B cell (primary cell): ENCODE measurements around the gene HMGA1. TPM values are rescaled to one million over a fixed set of nuclear protein-coding genes. Genes with fewer than 3 reads are reported as not detected.

Experiments
- ATAC-seq: fragments of 200-7000 bp; cut with Tn5 transposase; one replicate; pipeline ENCODE4 v1.10.0; 2021; ENCODE audit warnings: low read depth, mild to moderate bottlenecking, moderate number of reproducible peaks, moderate library complexity
- CTCF ChIA-PET: fragments of 350-600 bp; sonication (Branson Sonifier 250); formaldehyde crosslinking; loops from one replicate; lab custom pipeline; 2021; ENCODE audit warnings: antibody characterized with exemption, inconsistent platforms; lab: Charles Lee
- POLR2A ChIA-PET: fragments of 350-600 bp; sonication (Branson Sonifier 250); formaldehyde crosslinking; loops from one replicate; lab custom pipeline; 2021; ENCODE audit warnings: antibody characterized with exemption; lab: Charles Lee
- DNase-seq: peaks from one replicate; pipeline ENCODE4 v3.0.0; 2013
- H2AFZ ChIP-seq: 2 replicates; pipeline ENCODE4 v1.6.1; 2012; ENCODE audit warnings: mild to moderate bottlenecking, low read depth, low read length; ENCODE audit not compliant: insufficient read depth, poor library complexity, severe bottlenecking
- H3K27ac ChIP-seq, 2 donors: 1 replicate in 1 of 2; 2 replicates in 1 of 2; pipeline ENCODE4 v1.5.1; 2012 to 2013; ENCODE audit warnings: low read length in 2 of 2, mild to moderate bottlenecking in 2 of 2, moderate library complexity in 1 of 2
- H3K27me3 ChIP-seq, 4 experiments: fragments of 200-600 bp in 1 of 4; sonication (generic) in 1 of 4; replicated peaks in 1 of 4; 1 replicate in 2 of 4; 2 replicates in 2 of 4; pipeline versions ENCODE4 v1.6.1 to v1.7.0; 2013 to 2016; ENCODE audit warnings: low read length in 3 of 4, mild to moderate bottlenecking in 2 of 4, mixed read lengths in 1 of 4, moderate library complexity in 1 of 4; ENCODE audit not compliant: insufficient read depth in 4 of 4, control insufficient read depth in 3 of 4; ENCODE audit errors: control extremely low read depth in 1 of 4
- H3K36me3 ChIP-seq, 2 experiments: replicated peaks in 1 of 2; 1 replicate in 1 of 2; 2 replicates in 1 of 2; pipeline versions ENCODE4 v1.6.1 to v1.7.1; 2013; ENCODE audit warnings: low read length in 1 of 2; ENCODE audit not compliant: insufficient read depth in 2 of 2, control insufficient read depth in 1 of 2; ENCODE audit errors: control extremely low read depth in 1 of 2, extremely low read depth in 1 of 2
- H3K4me1 ChIP-seq, 2 donors: fragments of 200-600 bp in 1 of 2; sonication (generic) in 1 of 2; 1 replicate in 1 of 2; 2 replicates in 1 of 2; pipeline versions ENCODE4 v1.5.1 to v1.6.1; 2013 to 2017; ENCODE audit warnings: low read length in 2 of 2; ENCODE audit not compliant: control insufficient read depth in 2 of 2, insufficient read depth in 2 of 2
- H3K4me2 ChIP-seq: replicated peaks from 2 replicates; pipeline ENCODE3; 2012; ENCODE audit warnings: mild to moderate bottlenecking, low read depth, low read length; ENCODE audit not compliant: poor library complexity, severe bottlenecking
- H3K4me3 ChIP-seq, 5 experiments: fragments of 200-600 bp in 1 of 5; sonication (generic) in 1 of 5; 1 replicate in 3 of 5; 2 replicates in 2 of 5; pipeline versions ENCODE4 v1.5.1 to v1.7.0; 2011 to 2016; ENCODE audit warnings: low read length in 4 of 5, mild to moderate bottlenecking in 4 of 5, low read depth in 2 of 5, control low read depth in 1 of 5, moderate library complexity in 1 of 5; ENCODE audit not compliant: insufficient read depth in 1 of 5; ENCODE audit errors: control extremely low read depth in 1 of 5, extremely low read depth in 1 of 5
- H3K79me2 ChIP-seq: fragments of 200-600 bp; sonication (generic); one replicate; pipeline ENCODE4 v1.6.0; 2016; ENCODE audit warnings: low read length; ENCODE audit not compliant: control insufficient read depth, insufficient read depth
- H3K9ac ChIP-seq: fragments of 200-600 bp; sonication (generic); 2 replicates; pipeline ENCODE4 v1.6.1; 2017; ENCODE audit warnings: mild to moderate bottlenecking, low read length, moderate library complexity
- H3K9me3 ChIP-seq, 3 donors: one replicate each; pipeline versions ENCODE4 v1.6.1 to v1.7.1; 2013; ENCODE audit warnings: low read length in 2 of 3; ENCODE audit not compliant: control insufficient read depth in 2 of 3, insufficient read depth in 1 of 3; ENCODE audit errors: control extremely low read depth in 1 of 3
- H4K20me1 ChIP-seq: 2 replicates; pipeline ENCODE4 v1.6.0; 2012; ENCODE audit warnings: mild to moderate bottlenecking, low read length; ENCODE audit not compliant: insufficient read depth, control insufficient read depth, poor library complexity, severe bottlenecking
- H3K27ac Mint-ChIP-seq: one replicate; pipeline ENCODE4 v1.8.0; 2021; ENCODE audit warnings: mixed read lengths
- H3K27me3 Mint-ChIP-seq: one replicate; pipeline ENCODE4 v1.8.0; 2021; ENCODE audit warnings: mixed read lengths
- H3K4me1 Mint-ChIP-seq: one replicate; pipeline ENCODE4 v1.8.0; 2021; ENCODE audit warnings: mixed read lengths
- H3K4me3 Mint-ChIP-seq: one replicate; pipeline ENCODE4 v1.8.0; 2021; ENCODE audit warnings: mixed read lengths
- H3K9me3 Mint-ChIP-seq: one replicate; pipeline ENCODE4 v1.8.0; 2022; ENCODE audit warnings: mixed read lengths; ENCODE audit not compliant: insufficient read depth
- EZH2 ChIP-seq: IDR thresholded peaks from 2 replicates; pipeline ENCODE4 v1.6.1; 2012; ENCODE audit warnings: borderline replicate concordance, low read depth, mild to moderate bottlenecking, moderate library complexity, low read length; ENCODE audit not compliant: insufficient read depth, poor library complexity, severe bottlenecking
- whole genome bisulfite sequencing: methylation state at CpG from one replicate; pipeline ENCODE4 v1.1.5; 2013; ENCODE audit warnings: missing lambda C conversion rate; ENCODE audit not compliant: insufficient coverage; 5-methylcytosine and 5-hydroxymethylcytosine counted together
- intact Hi-C: fragments of 100-400 bp; cut with micrococcal nuclease; formaldehyde crosslinking; loops from one replicate; pipeline ENCODE4 v1.10.0; 2022
- polyA plus RNA-seq: library from polyadenylated mRNA; depleted of rRNA; stranded (reverse); fragments of >200 nt; gene quantifications from 2 replicates; pipeline ENCODE4 v1.2.3, GENCODE V29; 2012
- total RNA-seq, 2 donors: library from RNA; stranded (reverse); fragments of 120-200 nt in 1 of 2; gene quantifications; 1 replicate in 1 of 2; 2 replicates in 1 of 2; pipeline versions ENCODE4 v1.2.3 to v1.2.4, GENCODE V29; 2013 to 2022
- TF ChIP-seq, protein P1 (sequence below): fragments of 200-600 bp; IDR thresholded peaks from one replicate; pipeline ENCODE4 v1.8.0; 2022; ENCODE audit warnings: antibody characterized with exemption, mild to moderate bottlenecking

HMGA1 gene
- total and polyA plus RNA-seq, 2 donors (not counting 1 experiment from before 2014, with no cell fraction given), result 59.6 to 66.4 TPM

DNA sequence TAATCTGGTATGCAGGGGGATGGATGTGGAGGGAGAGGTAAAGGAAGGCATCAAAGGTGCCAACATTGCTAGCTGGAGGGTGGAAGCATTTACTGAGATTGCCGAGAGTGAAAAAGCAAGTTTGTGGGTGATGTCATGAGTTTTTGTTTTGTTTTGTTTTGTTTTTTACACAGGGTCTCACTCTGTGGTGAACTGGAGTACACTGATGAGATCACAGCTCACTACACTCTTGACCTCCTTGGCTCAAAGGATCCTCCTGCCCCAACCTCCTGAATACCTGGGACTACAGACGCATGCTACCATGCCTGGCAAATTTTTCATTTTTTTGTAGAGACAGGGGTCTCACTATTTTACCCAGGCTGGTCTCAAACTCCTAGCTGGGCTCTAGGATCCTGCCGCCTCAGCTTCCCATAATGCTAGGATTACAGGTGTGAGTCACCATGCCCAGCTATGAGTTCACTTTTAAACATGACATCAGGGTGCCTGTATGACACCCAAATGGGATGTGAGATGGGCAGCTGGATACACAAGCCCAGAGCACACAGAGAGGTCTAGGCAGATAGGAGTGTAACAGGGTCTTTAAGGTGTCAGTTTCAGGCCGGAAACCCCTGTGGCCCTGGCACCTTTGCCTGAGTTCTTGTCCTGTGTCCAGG is 35.1 kb upstream of the HMGA1 start:
- Mint-ChIP-seq H3K27ac (no peak overlapping the region), H3K9me3 (no peaks in the 10 kb centered on the region), H3K27me3 (no peaks in the 10 kb centered on the region), H3K4me1 (peaks cover 6% of the 10 kb centered on the region), H3K4me3 (no peak overlapping the region)
- no peak for TF ChIP-seq EZH2
- TF ChIP-seq, protein P1, sequence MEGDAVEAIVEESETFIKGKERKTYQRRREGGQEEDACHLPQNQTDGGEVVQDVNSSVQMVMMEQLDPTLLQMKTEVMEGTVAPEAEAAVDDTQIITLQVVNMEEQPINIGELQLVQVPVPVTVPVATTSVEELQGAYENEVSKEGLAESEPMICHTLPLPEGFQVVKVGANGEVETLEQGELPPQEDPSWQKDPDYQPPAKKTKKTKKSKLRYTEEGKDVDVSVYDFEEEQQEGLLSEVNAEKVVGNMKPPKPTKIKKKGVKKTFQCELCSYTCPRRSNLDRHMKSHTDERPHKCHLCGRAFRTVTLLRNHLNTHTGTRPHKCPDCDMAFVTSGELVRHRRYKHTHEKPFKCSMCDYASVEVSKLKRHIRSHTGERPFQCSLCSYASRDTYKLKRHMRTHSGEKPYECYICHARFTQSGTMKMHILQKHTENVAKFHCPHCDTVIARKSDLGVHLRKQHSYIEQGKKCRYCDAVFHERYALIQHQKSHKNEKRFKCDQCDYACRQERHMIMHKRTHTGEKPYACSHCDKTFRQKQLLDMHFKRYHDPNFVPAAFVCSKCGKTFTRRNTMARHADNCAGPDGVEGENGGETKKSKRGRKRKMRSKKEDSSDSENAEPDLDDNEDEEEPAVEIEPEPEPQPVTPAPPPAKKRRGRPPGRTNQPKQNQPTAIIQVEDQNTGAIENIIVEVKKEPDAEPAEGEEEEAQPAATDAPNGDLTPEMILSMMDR, result no peak
- Histone ChIP-seq H3K27me3 (no peaks in the 10 kb centered on the region), H3K36me3 (no peaks in the 10 kb centered on the region), H3K4me2 (no peak overlapping the region), H3K4me3 (no peak overlapping the region), H3K79me2 (no peaks in the 10 kb centered on the region), H3K9me3 (no peaks in the 10 kb centered on the region), H4K20me1 (no peaks in the 10 kb centered on the region), H2AFZ (no peak overlapping the region), H3K4me1 (peaks cover 2 to 3% of the 10 kb centered on the region in 2 donors), H3K9ac (no peak overlapping the region), H3K27ac (no peak overlapping the region)
- 95% methylated on average over 2 of the region's 4 CpGs for WGBS
- no peak for ATAC-seq
- no peak for DNase-seq
- ChIA-PET POLR2A (interaction anchor here (0.5 to 0.8 kb wide), 3 partner anchors 18 to 56 kb away, joined by 3 to 6 read pairs (median 3); no protein-coding TSS in a partner anchor), CTCF (interaction anchor here (0.7 to 1.7 kb wide), 6 partner anchors 12 to 494 kb away, joined by 3 to 5 read pairs (median 4); partner anchors contain the start of gene HMGA1)
- intact Hi-C loops, result no loop called here
